ENCODE measurements around the gene GSE1.

DNA sequence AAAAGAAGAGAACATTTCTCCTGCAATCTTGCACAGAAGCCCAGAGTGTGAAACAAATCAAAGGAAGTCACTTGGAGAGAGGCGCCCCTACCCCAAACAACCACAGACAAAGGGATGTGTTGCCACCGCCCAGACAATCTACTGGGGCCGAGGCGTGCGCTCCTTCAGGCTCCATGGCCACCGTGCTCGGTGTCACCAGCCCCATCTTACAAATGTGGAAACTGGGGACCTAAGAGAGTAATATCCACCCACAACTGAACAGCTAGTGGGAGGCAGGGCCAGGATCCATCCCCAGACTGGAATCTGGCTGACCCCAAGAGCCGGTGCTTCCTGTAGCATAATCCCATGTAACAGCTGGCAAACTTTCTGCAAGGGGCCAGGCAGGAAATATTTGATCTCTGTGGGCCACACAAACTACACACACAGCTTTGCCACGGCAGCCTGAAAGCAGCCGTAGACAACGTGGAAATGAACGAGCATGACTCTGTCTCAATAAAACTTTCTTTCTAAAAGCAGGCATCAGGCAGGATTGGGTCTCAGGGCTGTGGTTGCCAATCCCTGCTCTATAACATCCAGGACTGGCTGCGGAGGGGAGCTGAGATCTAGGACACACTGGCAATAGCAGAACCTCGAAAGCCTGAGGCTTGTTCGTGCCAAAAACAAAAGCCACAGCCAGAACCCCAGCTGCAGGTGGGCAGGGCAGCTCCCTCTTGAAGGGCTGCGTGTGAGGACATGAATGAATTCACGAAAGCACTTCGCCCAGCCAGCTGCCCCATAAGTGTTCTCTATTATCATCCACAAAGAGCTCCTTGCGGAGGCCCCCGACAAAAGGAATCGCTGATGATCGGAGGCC is 102.3 kb downstream of the GSE1 start:
- TF ChIP-seq, protein P1, sequence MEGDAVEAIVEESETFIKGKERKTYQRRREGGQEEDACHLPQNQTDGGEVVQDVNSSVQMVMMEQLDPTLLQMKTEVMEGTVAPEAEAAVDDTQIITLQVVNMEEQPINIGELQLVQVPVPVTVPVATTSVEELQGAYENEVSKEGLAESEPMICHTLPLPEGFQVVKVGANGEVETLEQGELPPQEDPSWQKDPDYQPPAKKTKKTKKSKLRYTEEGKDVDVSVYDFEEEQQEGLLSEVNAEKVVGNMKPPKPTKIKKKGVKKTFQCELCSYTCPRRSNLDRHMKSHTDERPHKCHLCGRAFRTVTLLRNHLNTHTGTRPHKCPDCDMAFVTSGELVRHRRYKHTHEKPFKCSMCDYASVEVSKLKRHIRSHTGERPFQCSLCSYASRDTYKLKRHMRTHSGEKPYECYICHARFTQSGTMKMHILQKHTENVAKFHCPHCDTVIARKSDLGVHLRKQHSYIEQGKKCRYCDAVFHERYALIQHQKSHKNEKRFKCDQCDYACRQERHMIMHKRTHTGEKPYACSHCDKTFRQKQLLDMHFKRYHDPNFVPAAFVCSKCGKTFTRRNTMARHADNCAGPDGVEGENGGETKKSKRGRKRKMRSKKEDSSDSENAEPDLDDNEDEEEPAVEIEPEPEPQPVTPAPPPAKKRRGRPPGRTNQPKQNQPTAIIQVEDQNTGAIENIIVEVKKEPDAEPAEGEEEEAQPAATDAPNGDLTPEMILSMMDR (IDR thresholded peaks at IDR 0.05) = no peak
- no peak for TF ChIP-seq POLR2A (IDR thresholded peaks at IDR 0.05)

Data from right lobe of liver (tissue), 4 donors.